ENCODE results near the gene GOLGA6L7. TPM values are rescaled to one million over a fixed set of nuclear protein-coding genes. Genes with fewer than 3 reads are reported as not detected.

Gene GOLGA6L7
- total and polyA plus RNA-seq, 2 of the 13 experiments (the other 11 are each of a cell fraction or from before 2014, with no cell fraction given), result not detected

GRCh38 chr15:28873006-28873405 is 24.6 kb upstream of the GOLGA6L7 start:
- no peak overlapping the region for H3K27ac ChIP-seq (ENCODE audit: extremely low read length, insufficient read depth, low read length)
- H3K36me3 ChIP-seq (replicated peaks in 1 of 2; ENCODE audit: control insufficient read depth in 1 of 2, insufficient read depth in 2 of 2, low read length in 2 of 2), result no peaks in the 10 kb centered on the region
- ChIA-PET POLR2A (no interaction called here), CTCF (ENCODE audit: low intra/inter-chr PET ratio, low total read pairs) (no interaction called here)
- no peak overlapping the region for H3K4me3 ChIP-seq (replicated peaks in 1 of 3; ENCODE audit: insufficient read depth in 1 of 3, low read depth in 2 of 3, low read length in 3 of 3)
- H3K9ac ChIP-seq (ENCODE audit: insufficient read depth, low read depth, low read length), result no peak overlapping the region
- no peaks in the 10 kb centered on the region for H4K20me1 ChIP-seq (ENCODE audit: insufficient read depth, low read length)
- peaks cover 14% of the 10 kb centered on the region for H3K4me1 ChIP-seq (ENCODE audit: insufficient read depth, low read length)
- H2AFZ ChIP-seq (ENCODE audit: low read length), result no peak overlapping the region
- 69% methylated on average over 2 of the region's 5 CpGs for WGBS (ENCODE audit: low lambda C conversion rate)
- no peak overlapping the region for H3K4me2 ChIP-seq (ENCODE audit: low read depth, low read length)
- no TSS peak for BruUV-seq (replicated peaks)
- no peak for FAIRE-seq
- intact Hi-C loops (cut with micrococcal nuclease; ENCODE audit: unreplicated experiment) (no loop called here), in situ Hi-C loops (cut with HindIII; ENCODE audit: extremely low pct_ligation_motif_present, low pct_unique_long_range_greater_than_20kb) (no loop called here)
- no peaks in the 10 kb centered on the region for H3K27me3 ChIP-seq (ENCODE audit: control insufficient read depth in 1 of 2, insufficient read depth in 2 of 2, low read length in 2 of 2)
- no peak; the same call in 2 of the 3 replicates for ATAC-seq
- H3K79me2 ChIP-seq (ENCODE audit: insufficient read depth, low read length), result no peaks in the 10 kb centered on the region
- DNase-seq (ENCODE audit: low spot score), result no peak
- H3K9me3 ChIP-seq (ENCODE audit: low read length), result no peaks in the 10 kb centered on the region
- no peak for TF ChIP-seq SAFB2 (CRISPR knock-in tag; IDR thresholded peaks at IDR 0.05; ENCODE audit: borderline replicate concordance, low read depth)
- TF ChIP-seq ZNF737 (CRISPR knock-in tag; IDR thresholded peaks at IDR 0.05; ENCODE audit: borderline replicate concordance), result no peak
- no peak for TF ChIP-seq PATZ1 (CRISPR knock-in tag; IDR thresholded peaks at IDR 0.05)
- no peak for TF ChIP-seq PITX1 (CRISPR knock-in tag; IDR thresholded peaks at IDR 0.05)
- no peak for TF ChIP-seq MIER3 (CRISPR knock-in tag; IDR thresholded peaks at IDR 0.05; ENCODE audit: borderline replicate concordance)
- no peak for TF ChIP-seq AHDC1 (CRISPR knock-in tag; IDR thresholded peaks at IDR 0.05; ENCODE audit: borderline replicate concordance)
- TF ChIP-seq AFF4 (CRISPR knock-in tag; IDR thresholded peaks at IDR 0.05), result no peak
- TF ChIP-seq ZNF775 (CRISPR knock-in tag; IDR thresholded peaks at IDR 0.05; ENCODE audit: borderline replicate concordance), result no peak
- TF ChIP-seq SOX6 (IDR thresholded peaks at IDR 0.05), result no peak
- TF ChIP-seq SOX6 (CRISPR knock-in tag; IDR thresholded peaks at IDR 0.05), result no peak
- TF ChIP-seq ZNF724P (CRISPR knock-in tag; IDR thresholded peaks at IDR 0.05; ENCODE audit: borderline replicate concordance), result no peak
- no peak for TF ChIP-seq ZNF18 (CRISPR knock-in tag; IDR thresholded peaks at IDR 0.05; ENCODE audit: insufficient replicate concordance)

All from HepG2 (cell line).